Osteoblast (primary cell): Measurements from ENCODE around the gene SLC38A10. TPM values are rescaled to one million over a fixed set of nuclear protein-coding genes. Genes with fewer than 3 reads are reported as not detected.
"Not testable (repeated sequence)": the region's sequence is repeated elsewhere in the genome, so short reads cannot be mapped to it uniquely, and the experiment has no call there.

ENCODE experiments used
- DNase-seq: peaks from one replicate; pipeline ENCODE4 v3.0.0; 2011; ENCODE audit warnings: low spot score, mixed read lengths; ENCODE audit not compliant: insufficient read length; ENCODE audit errors: missing footprints
- H2AFZ ChIP-seq: 2 replicates; pipeline ENCODE4 v1.6.0; 2011; ENCODE audit warnings: mild to moderate bottlenecking, low read length
- H3K27ac ChIP-seq: 2 replicates; pipeline ENCODE4 v1.5.1; 2011; ENCODE audit warnings: mild to moderate bottlenecking, low read depth, low read length, moderate library complexity
- H3K27me3 ChIP-seq: 2 replicates; pipeline ENCODE4 v1.6.0; 2012; ENCODE audit warnings: mild to moderate bottlenecking, control low read depth, inconsistent platforms, low read length, moderate library complexity; ENCODE audit not compliant: insufficient read depth
- H3K36me3 ChIP-seq: 2 replicates; pipeline ENCODE4 v1.5.1; 2011; ENCODE audit warnings: mild to moderate bottlenecking, low read length, control low read depth, moderate library complexity; ENCODE audit not compliant: insufficient read depth
- H3K4me1 ChIP-seq: 2 replicates; pipeline ENCODE4 v1.5.1; 2011; ENCODE audit warnings: mild to moderate bottlenecking, low read length, control low read depth, moderate library complexity; ENCODE audit not compliant: insufficient read depth
- H3K4me2 ChIP-seq: 2 replicates; pipeline ENCODE4 v1.6.0; 2011; ENCODE audit warnings: mild to moderate bottlenecking, low read length; ENCODE audit not compliant: insufficient read depth
- H3K4me3 ChIP-seq: fragments of 200-600 bp; sonication (generic); 3 replicates; pipeline ENCODE4 v1.5.1; 2012; ENCODE audit warnings: mild to moderate bottlenecking, low read length, inconsistent platforms; ENCODE audit not compliant: insufficient read depth
- H3K79me2 ChIP-seq: 2 replicates; pipeline ENCODE4 v1.6.0; 2012; ENCODE audit warnings: mild to moderate bottlenecking, low read length, control low read depth, inconsistent platforms; ENCODE audit not compliant: insufficient read depth
- H3K9me3 ChIP-seq: 2 replicates; pipeline ENCODE4 v1.5.1; 2011; ENCODE audit warnings: low read depth, low read length, control low read depth
- H4K20me1 ChIP-seq: 2 replicates; pipeline ENCODE4 v1.6.0; 2012; ENCODE audit warnings: mild to moderate bottlenecking, low read length, control low read depth; ENCODE audit not compliant: insufficient read depth
- total RNA-seq: library from RNA; depleted of rRNA; stranded (reverse); fragments of >200 nt; gene quantifications from 2 replicates; pipeline ENCODE4 v1.2.3, GENCODE V29; 2012
- TF ChIP-seq, protein P1 (sequence below): IDR thresholded peaks from 2 replicates; pipeline ENCODE4 v1.5.1; 2011; ENCODE audit warnings: mild to moderate bottlenecking, low read depth, low read length, moderate library complexity; ENCODE audit errors: extremely low read depth

The SLC38A10 gene
- total RNA-seq, 1 donor, result 92.6 TPM

DNA sequence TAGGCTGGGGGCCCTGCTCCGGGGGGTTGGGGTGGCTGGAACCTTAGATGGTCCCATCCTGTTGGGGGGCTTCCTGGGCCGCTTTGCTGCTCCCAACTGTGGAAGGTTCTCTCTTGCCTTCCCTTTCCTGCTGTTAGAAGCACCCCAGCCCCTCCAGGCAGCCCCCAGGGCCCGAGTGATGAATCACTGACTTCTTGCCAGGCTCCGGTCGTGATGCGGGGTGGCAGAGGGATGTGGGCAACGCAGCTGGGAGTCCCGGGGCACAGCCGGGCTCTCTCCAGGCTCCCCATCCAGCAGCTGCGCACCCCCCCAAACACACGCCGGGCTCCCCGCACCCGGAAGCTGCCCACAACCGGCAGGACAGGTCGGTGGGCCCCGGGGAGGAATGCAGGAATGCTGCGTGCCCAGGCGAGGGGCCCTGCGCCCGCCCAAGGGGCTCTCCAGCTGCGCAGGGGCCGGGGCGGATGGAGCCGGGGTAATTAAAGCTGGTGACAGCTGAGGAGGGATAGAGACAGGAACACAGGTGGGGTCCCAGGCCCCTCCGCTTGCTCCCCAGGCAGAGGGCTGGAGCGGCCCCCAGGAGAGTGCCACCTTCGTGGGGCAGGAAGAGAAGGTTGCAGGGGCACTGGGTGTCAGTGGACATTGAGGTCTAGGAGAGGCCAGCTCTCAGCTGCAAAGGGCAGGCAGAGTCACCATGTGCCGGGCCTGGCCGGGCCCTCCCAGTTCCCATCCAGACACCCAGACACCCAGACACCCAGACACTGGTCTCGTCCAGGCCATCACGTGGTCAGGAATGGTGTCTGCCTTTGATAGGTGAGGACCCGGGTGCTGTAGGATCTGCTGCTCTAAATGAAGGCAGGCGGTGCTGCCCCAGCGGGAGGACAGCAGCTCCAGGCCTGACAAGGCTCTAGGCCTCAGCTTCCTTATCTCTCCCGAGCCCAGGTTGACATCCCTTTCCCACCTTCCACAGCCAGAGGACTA lies 15.0 kb upstream of the SLC38A10 start:
- peaks cover 10% of the 10 kb centered on the region for H3K4me1 ChIP-seq
- no peak overlapping the region for H3K4me3 ChIP-seq
- TF ChIP-seq, protein P1, sequence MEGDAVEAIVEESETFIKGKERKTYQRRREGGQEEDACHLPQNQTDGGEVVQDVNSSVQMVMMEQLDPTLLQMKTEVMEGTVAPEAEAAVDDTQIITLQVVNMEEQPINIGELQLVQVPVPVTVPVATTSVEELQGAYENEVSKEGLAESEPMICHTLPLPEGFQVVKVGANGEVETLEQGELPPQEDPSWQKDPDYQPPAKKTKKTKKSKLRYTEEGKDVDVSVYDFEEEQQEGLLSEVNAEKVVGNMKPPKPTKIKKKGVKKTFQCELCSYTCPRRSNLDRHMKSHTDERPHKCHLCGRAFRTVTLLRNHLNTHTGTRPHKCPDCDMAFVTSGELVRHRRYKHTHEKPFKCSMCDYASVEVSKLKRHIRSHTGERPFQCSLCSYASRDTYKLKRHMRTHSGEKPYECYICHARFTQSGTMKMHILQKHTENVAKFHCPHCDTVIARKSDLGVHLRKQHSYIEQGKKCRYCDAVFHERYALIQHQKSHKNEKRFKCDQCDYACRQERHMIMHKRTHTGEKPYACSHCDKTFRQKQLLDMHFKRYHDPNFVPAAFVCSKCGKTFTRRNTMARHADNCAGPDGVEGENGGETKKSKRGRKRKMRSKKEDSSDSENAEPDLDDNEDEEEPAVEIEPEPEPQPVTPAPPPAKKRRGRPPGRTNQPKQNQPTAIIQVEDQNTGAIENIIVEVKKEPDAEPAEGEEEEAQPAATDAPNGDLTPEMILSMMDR, result no peak
- no peaks in the 10 kb centered on the region for H3K9me3 ChIP-seq
- H3K4me2 ChIP-seq, result peak overlapping the region; percentile 59
- H3K27me3 ChIP-seq, result no peaks in the 10 kb centered on the region
- H2AFZ ChIP-seq, result no peak overlapping the region
- no peaks in the 10 kb centered on the region for H3K79me2 ChIP-seq
- no peak for DNase-seq
- H3K27ac ChIP-seq, result no peak overlapping the region
- no peaks in the 10 kb centered on the region for H4K20me1 ChIP-seq
- no peaks in the 10 kb centered on the region for H3K36me3 ChIP-seq

DNA sequence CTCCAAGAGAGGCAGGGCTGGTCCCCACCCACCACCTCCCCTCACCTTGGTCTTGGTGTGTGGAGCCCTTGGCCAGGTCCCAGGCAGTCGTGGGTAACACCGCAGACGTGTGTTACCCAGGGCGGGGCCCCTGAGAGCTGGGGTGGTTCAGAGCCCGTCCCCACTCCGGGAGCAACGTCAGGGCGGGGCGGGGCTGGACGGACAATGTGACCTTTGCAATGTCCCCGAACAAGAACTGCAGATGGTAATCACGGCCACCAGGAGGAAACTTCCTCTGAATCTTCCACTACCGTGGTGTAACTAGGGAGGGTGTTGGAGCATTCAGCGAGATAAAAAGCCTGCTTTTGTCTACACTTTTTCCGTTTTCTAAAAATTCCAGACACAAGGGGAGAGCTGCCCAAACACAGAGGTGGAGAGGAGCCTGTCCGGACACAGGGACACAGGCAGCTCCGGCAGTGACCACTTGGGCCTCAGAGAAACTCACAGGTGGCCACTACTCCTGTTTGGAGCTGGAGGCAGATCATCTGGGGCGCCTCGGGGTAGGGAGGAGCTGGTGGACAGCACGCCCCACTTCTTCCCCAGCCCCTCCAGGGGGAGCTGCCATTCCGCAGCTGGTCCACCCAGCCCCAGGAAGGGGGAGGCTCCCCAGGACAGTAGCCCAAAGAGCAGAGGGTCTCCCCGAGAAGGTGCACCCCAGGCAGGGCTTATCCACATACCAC lies 14.2 kb upstream of the SLC38A10 start:
- Histone ChIP-seq H3K36me3 (no peaks in the 10 kb centered on the region), H3K79me2 (no peaks in the 10 kb centered on the region), H3K4me3 (peak overlapping the region; percentile 53), H3K9me3 (no peaks in the 10 kb centered on the region), H2AFZ (peak overlapping the region; percentile 88), H3K4me1 (peaks cover 10% of the 10 kb centered on the region), H3K4me2 (peak overlapping the region; percentile 59), H3K27me3 (no peaks in the 10 kb centered on the region), H4K20me1 (no peaks in the 10 kb centered on the region), H3K27ac (no peak overlapping the region)
- TF ChIP-seq, protein P1, result peak; percentile 54
- DNase-seq, result peak; percentile 99

DNA sequence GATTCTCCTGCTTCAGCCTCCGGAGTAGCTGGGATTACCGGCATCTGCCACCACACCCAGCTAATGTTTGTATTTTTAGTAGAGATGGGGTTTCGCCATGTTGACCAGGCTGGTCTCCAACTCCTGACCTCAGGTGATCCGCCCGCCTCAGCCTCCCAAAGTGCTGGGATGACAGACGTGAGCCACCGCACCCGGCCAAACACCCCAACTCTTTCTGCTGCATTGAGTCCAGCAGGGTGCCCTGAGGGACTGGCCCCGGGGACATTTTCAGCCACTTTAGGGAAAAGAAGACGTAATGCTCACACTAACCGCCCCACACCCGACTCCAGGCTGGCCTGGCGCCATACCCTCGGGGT lies 13.7 kb upstream of the SLC38A10 start:
- DNase-seq, H3K79me2 ChIP-seq, H4K20me1 ChIP-seq, H3K27me3 ChIP-seq, H3K9me3 ChIP-seq, H3K27ac ChIP-seq, H3K36me3 ChIP-seq: not testable (repeated sequence)
- peak overlapping the region; percentile 88 for H2AFZ ChIP-seq
- peak overlapping the region; percentile 53 for H3K4me3 ChIP-seq
- H3K4me1 ChIP-seq, result peaks cover 10% of the 10 kb centered on the region
- peak overlapping the region; percentile 59 for H3K4me2 ChIP-seq

DNA sequence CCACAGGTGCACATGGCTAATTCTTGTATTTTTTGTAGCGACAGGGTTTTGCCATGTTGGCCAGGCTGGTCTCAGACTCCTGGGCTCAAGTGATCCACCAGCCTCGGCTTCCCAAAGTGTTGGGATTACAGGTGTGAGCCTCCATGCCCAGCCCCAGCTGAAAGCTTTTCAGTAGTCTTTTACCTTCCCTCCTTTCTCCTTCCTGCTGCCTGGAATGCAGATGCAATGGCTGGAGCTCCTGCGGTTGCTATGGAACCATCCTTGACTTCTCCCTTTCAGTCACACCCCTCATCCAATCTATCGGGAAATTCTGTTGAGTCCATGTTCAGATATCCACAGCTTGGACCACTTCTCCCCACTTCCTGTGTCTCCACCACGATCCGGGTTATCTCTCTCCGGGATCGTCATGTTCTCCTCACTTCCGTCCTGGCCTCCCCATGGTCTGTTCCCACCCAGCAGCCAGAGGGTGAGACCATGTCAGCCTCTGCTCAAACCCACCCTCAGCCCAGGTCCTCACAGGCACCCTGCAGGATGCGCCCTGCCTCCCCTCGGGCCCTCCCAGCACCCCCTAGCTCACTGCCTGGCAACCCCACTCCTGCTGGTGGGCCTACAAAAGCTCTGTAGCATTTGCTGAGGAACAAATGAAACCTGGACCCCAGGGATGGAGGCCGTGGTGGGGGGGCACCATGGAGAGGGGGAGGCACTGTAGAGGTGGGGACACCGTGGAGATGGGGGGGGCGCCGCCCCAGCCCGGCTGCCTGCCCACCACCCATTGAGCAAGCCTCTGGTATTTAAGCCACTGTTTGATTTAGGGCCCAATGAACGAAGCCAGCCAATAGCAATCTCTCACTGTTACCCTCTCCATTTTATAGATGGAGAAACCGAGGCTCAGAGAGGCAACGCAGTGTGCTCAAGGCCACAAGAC lies 12.8 kb upstream of the SLC38A10 start:
- Histone ChIP-seq H4K20me1 (no peaks in the 10 kb centered on the region), H3K36me3 (no peaks in the 10 kb centered on the region), H3K27me3 (no peaks in the 10 kb centered on the region), H2AFZ (no peak overlapping the region), H3K79me2 (no peaks in the 10 kb centered on the region), H3K4me1 (peaks cover 10% of the 10 kb centered on the region), H3K4me2 (no peak overlapping the region), H3K4me3 (no peak overlapping the region), H3K27ac (no peak overlapping the region), H3K9me3 (no peaks in the 10 kb centered on the region)
- DNase-seq, result no peak
- TF ChIP-seq, protein P1, result no peak
